D721Med (cell line): ENCODE data around the gene PNRC1.

Experiments
- DNase-seq: peaks from one replicate; pipeline ENCODE4 v3.0.0; 2011; ENCODE audit warnings: low spot score; ENCODE audit not compliant: insufficient read length
- FAIRE-seq: peaks from 2 replicates; lab custom pipeline; 2011; peaks lifted over from hg19 to GRCh38; lab: Jason Lieb, UNC
- TF ChIP-seq, protein P1 (sequence below): IDR thresholded peaks from 2 replicates; pipeline ENCODE4 v1.5.1; 2012; ENCODE audit warnings: mild to moderate bottlenecking, control low read depth; ENCODE audit not compliant: insufficient read depth; ENCODE audit errors: missing control alignments

PNRC1 gene

DNA sequence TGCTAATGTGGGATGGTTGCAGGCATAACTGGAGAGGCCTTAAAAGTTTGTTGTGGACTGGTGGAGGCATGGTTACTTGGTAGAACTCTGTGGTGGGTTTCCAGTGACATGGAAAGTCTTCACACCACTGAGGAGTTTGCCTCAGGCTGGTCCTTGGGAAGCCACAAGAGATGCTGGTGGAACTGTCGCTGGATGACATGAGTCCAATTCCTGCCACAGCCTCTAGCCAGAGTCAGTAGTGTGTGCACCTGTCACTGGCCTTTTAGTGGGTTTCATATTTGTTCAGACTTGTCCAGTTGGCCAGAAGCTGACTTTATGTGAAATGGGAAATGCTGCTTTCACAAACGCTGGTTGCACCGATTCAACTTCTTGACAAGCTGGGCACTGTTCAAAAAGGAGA lies 51.0 kb downstream of the PNRC1 start:
- TF ChIP-seq, protein P1, sequence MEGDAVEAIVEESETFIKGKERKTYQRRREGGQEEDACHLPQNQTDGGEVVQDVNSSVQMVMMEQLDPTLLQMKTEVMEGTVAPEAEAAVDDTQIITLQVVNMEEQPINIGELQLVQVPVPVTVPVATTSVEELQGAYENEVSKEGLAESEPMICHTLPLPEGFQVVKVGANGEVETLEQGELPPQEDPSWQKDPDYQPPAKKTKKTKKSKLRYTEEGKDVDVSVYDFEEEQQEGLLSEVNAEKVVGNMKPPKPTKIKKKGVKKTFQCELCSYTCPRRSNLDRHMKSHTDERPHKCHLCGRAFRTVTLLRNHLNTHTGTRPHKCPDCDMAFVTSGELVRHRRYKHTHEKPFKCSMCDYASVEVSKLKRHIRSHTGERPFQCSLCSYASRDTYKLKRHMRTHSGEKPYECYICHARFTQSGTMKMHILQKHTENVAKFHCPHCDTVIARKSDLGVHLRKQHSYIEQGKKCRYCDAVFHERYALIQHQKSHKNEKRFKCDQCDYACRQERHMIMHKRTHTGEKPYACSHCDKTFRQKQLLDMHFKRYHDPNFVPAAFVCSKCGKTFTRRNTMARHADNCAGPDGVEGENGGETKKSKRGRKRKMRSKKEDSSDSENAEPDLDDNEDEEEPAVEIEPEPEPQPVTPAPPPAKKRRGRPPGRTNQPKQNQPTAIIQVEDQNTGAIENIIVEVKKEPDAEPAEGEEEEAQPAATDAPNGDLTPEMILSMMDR, result no peak
- no peak for FAIRE-seq
- DNase-seq, result no peak

DNA sequence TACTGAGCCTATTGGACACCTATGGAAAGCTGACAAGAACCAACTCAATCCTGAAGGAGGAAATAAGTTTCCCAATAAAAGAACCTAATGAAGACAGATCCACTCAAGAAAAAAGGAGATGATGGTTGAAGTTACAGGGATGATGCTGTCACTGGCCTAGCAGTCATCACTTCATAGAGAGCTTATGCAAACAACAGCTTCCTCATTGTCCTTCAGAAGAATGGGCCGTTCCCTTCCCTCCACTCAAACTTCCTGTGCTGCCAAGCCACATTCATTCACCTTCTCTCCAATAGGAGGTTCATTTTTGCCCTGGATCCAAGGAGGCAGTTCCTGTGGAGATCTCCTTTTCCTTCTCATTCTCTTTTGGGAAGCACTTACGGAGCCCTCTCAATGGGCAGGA lies 51.5 kb downstream of the PNRC1 start:
- DNase-seq (no peak), FAIRE-seq (no peak)
- TF ChIP-seq, protein P1, result no peak

DNA sequence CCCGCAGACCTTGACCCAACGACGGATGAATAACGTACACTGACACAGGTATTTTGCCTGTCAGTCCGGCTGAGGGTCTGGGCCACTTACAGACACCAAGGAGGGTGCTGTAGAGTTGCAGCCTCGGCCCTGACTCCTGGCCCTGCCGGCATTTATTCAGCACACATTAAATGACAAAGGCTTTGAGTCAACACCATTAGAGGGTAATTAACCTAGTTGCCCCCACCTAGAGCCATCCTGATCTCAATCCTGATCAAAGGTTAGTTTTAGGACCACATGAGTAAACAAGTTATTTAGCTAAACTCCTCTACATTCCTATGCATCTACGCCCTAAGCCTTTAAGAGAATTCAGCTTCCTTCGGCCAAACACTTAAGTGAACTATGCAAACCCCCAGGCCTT lies 53.4 kb downstream of the PNRC1 start:
- FAIRE-seq (no peak), DNase-seq (no peak)
- TF ChIP-seq, protein P1, result no peak

DNA sequence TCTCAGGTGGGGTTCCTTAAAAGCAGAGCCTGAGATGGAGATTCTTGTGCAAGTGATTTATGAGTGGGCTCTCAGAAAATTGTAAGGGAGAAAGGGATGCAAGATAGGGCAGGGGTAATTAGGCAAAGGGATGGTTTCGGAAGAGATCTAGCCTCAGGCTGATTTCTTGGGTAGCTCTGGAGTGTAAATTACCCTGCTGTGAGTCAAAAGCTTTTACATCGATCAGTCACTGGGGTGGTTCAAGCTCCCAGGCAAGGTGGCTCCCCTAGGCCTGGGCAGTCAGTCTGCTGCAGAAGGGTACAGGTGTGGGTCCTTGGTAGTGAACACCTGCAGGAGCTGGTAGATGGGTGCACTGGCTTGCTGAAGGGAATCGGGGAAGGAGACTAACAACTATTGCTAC lies 54.2 kb downstream of the PNRC1 start:
- DNase-seq (no peak), FAIRE-seq (no peak)

More for the DNA sequence above, 54.2 kb downstream of the PNRC1 start:
- TF ChIP-seq, protein P1, result no peak
